GM18909 (cell line): ENCODE results near the gene TUFM.
A peak's percentile ranks its signal among the peaks of the same experiment; 100 is the strongest.
"Not testable (repeated sequence)": the region's sequence is repeated elsewhere in the genome, so short reads cannot be mapped to it uniquely, and the experiment has no call there.

Experiments
- ATAC-seq: cut with Tn5 transposase; IDR thresholded peaks from one replicate; pipeline ENCODE4 v1.9.1; 2021; ENCODE audit warnings: mild to moderate bottlenecking; ENCODE audit not compliant: unreplicated experiment, poor library complexity

Gene TUFM

DNA sequence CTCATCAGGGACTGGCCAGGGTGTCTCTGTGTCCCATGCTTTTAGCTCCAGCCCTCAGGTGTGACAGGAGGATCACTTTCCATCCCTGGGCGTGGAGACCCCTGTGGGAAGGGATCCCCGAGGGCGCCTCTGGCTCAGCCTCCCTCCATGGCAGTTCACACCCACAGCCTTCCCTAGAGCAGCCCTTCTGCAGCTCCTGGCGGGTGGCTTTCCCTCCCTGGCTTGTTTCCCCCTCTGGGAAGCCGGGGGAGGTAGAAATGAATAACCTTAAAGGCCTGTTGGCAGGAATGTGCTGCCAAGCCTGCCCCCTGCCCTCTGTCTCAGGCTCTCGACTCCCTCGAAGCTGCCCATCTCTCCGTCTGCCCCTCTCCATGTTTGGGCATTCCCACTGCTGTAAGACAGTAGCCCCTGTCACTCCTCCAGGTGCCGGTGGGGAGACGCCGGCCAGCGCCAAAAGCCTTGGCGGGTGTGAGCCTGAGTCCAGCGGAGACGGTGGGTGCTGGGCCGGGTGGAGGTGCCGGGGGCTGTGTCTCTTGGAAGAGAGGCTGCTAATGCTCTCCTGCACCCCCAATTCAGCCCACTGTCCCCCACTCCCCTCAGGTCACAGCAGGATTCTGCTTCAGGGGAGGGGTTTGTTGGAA, 30.0 kb upstream of the TUFM start:
- ATAC-seq, result no peak

DNA sequence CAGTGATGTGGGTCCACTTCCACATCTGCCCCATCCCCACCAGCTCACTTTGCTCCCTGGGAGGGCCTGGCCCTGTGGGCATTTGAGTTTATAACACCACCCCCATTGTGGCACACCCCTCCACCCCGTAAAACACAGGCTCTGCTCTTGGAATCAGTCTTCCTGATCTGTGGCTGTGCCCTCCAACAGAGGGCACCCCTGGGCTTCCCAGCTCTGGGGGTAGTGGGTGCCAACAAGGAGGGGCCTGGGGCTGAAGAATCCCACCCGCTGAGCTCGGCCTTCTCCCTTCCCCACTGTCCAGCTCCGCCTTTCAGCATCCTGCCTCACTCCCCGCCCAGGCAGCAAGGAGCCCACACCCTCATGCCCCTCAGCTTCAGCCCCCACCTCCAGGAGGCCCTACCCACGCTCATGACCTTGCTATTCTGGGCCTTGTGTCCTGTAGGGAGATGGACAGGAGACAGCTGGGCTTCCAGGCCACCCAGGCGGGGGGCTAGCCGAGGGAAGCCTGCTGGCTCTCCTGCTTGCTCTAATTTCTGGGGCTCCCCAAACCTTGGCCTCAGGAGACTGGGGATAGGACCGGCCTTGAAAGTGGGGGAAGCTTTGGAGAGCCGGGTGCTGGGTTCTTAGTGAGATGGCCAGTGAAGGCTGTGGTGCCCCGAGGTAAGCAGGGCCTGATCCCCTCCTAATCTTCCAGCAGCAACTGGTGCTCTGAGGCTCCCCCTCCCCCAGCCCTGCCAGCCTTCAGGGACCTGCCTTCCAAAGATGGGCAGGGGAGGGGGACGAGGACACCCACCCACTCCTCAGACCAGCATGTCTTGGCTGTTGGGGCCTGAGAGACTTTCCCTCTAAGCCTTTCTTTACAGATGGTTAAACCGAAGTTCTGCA, 29.2 kb upstream of the TUFM start:
- no peak for ATAC-seq

DNA sequence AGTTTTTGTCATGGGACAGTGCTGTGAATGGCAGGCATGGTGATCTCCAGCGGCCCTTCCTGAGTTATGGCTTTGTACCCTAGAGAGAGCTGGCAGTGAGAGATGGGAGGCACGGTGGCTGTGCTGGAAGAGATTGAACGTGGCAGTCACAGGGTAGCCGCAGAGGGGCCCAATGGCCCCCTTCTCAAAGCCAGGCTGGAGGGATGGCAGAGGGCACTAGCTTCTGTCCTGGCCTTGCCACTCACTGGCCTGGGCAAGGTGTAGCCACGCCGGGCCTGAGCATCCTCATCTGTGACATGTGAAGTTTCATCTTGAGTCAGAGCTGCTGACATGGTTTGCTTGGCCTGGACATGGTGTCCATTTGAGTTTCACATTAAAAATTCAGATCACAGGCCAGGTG, 28.3 kb upstream of the TUFM start:
- ATAC-seq, result no peak

DNA sequence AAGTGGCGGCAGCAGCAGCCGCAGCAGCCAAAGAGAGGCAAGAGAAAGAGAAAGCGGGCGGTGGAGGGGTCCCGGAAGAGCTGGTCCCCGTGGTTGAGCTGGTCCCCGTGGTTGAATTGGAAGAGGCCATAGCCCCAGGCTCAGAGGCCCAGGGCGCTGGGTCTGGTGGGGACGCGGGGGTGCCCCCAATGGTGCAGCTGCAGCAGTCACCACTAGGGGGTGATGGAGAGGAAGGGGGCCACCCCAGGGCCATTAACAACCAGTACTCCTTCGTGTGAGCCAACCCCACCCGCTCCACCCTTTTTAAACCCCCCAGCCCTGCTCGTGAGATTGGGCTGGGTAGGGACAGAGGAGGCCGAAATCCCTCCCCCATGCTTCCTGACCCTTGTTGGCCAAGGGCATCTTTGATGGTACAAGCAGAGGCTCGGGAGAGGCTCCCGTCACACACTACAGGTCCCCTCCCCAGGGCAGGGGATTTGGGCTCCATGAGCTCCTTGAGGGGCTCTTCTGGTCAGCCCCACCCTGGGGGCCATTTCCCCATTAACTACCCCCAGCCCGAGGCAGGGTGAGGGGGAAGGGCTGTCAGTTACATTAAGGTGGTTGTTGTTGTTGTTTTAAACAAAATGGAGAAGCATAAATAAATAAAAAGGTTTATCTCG, 27.5 kb upstream of the TUFM start:
- no peak for ATAC-seq

DNA sequence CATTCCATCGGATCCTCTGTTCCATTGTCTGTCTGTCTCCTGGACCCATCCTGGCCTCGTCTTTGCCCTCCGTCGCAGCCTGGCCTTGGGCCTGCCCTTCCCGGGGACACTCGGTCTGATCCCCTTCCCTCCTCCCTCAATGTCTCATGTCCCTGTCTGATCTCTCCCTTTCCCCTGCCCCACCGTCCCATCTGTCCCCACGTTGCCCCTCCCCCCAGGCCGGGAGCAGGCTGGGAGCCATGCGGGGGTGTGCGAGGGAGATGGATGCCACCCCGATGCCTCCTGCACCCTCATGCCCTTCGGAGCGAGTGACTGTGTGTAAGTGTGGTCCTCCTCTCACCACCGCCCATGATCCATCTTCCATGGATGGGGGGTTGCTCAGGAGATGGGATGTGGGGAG, 26.8 kb upstream of the TUFM start:
- no peak for ATAC-seq

DNA sequence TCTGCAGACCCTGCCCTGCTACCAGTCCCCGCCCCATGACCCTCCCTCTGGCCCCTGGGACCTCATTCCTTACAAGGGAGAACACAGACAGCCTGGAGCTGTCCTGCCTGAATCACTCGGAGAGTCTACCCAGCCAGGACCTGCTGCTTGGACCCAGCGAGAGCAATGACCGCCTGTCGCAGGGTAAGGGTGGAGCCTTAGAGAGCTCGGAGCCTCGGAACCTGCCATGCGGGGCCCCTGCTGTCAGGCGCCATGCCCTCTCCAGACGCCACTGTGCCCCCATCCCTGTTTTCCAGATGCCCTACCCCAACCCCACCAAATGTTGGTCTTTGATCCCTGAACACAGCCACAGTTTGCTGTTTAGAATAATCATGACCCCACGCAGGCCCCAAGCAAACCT, 23.1 kb upstream of the TUFM start:
- no peak for ATAC-seq

DNA sequence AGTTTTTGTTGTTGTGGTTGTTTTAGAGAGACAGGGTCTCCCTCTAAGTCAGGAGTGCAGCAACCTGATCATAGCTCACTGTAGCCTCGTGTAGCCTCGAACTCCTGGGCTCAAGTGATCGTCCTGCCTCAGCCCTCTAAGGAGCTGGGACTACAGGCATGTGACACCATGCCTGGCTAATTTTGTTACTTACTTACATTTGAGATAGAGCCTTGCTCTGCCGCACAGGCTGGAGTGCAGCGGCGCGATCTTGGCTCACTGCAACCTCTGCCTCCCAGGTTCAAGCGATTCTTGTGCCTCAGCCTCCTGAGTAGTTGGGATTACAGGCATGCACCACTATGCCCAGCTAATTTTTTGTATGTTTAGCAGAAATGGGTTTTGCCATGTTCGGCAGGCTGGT, 21.5 kb upstream of the TUFM start:
- ATAC-seq, result not testable (repeated sequence)

DNA sequence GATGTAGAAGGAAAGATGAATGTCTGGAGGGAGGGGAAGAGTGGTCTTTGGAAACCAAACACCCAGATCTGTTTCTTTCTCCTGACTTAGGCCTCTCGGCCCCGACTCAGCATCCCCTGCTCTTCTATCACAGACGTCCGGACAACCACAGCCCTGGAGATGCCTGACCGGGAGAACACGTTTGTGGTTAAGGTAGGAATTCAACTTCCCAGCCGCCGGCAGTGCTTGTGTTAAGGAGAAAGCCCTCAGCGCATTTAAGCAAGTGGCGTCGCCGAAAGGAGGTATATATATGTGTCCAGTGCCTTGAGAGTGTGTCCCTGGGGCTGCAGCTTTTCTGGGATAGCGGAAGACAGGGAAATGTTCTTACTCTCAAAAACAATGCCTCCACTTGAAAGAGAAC, 21.1 kb upstream of the TUFM start:
- no peak for ATAC-seq

DNA sequence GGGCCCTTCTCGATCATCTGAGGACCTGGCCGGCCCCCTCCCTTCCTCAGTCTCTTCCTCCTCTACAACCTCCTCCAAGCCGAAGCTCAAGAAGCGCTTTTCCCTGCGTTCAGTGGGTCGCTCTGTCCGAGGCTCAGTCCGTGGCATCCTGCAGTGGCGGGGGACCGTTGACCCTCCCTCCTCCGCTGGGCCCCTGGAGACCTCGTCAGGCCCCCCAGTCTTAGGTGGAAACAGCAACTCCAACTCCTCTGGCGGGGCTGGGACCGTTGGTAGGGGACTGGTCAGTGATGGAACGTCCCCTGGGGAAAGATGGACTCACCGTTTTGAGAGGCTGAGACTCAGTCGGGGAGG, 20.3 kb upstream of the TUFM start:
- no peak for ATAC-seq

DNA sequence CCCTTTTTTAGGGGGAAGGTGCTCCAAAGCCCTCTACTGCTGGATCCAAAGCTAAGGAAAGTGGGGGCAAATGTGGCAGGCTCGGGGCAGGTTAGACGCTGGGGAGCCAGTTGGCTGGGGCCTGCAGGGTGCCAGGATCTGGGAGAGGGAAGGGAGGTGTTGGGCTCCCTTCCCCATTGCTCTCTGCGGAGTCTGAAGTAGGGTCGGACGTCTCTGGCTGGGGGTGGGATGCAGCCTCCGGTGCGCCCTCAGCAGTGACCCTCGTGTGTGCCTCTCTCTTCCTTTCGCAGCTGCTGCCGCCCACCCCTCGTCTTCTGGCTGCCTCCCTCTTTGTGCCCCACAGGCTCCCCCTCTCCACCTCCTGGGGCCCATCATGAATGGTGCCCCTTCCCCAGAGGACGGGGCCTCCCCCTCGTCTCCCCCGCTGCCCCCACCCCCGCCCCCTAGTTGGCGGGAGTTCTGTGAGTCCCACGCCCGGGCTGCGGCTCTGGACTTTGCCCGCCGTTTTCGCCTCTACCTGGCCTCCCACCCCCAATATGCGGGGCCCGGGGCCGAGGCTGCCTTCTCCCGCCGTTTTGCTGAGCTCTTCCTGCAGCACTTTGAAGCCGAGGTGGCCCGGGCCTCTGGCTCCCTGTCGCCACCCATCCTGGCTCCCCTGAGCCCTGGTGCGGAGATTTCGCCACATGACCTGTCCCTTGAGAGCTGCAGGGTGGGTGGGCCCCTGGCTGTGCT, 19.7 kb upstream of the TUFM start:
- no peak for ATAC-seq

DNA sequence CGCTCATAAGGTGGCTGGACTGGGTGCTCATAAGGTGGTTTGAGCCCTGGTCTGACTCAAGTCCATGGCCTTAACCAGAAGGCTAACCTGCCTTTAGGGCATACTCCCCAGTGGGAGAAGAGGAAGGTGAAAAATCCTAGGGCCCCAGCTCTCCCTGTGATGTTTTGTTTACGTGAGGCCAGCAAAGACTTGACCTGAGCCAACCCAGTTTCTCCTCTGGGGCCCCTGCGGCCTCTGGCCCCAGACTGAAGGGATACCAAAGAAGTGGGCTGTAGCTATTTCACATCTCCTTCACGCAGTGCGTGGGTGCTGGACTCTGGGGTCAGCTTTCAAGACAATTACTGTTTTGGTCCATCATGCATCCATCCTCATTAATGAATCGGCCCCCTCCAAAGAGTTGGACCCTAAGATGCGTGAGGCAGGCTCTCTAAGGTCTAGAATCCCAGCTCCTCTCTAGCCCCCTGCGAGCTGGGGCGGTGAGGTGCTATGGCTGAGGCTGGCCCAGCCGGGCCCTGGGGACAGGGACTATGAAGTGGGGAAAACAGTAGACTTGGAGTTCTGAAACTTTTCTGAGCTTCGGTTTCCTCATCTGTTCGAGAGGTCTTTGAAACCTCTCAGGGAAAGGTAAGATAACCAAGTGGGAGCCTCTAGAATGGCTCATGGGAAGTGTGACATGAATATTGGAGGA, 19.0 kb upstream of the TUFM start:
- no peak for ATAC-seq

DNA sequence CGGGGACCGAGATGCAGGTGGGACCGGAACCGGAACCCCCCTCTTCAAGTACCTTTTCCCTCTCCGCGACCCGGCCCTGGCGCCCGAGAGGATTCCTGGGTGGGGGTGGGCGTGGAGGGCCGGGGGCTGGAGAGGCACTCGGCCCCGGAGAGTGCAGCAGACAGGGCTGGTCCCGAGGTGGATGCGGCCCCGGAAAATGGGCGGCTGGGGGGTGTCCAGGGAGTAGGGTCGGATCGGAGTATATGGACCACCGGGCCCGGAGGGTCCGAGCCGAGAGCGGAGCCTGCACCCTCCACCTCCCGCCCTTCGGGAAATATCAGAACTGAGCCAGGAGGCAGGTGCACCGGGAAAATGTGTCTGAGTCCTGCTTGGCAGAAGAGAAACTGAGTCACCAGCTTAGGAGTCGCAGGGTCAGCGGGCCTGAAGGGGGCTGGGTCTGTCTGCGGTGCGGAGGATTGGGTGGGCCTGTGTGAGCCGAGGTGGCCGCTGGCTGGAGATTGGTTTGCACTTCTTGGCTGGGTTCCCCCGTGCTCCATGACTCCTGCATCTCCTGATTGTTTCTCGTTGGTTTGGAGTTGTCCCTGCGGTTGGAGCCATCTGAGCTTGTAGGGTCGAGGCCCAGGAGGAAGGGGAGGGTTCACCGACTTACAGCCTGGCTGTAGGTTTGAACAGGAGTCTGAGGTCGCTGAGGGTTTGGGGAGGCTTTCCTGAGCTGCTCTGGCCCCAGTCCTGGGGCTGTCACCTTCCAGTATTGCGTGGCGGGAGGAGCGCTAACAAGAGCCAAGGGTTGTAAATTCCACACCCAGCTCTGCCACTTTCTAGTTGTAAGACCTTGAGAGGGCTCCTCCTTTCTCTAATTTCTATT, 18.0 kb upstream of the TUFM start:
- peak; percentile 1 for ATAC-seq

DNA sequence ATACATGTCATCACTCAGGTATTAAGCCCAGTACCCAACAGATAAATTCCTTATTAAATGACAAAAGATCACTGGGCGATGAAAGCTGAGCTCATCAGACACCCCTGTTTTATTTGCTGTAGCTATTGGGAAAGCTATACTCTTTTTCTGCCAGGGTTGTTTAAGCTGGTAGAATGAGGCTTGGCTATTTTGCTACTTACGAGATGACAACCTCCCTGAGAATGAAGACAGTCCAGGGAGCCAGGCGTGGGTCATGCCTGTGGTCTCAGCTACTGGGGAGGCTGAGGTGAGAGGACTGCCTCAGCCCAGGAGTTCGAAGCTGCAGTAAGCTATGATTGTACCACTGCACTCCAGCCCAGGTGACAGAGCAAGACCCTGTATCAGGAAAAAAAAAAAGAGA, 13.2 kb upstream of the TUFM start:
- no peak for ATAC-seq

DNA sequence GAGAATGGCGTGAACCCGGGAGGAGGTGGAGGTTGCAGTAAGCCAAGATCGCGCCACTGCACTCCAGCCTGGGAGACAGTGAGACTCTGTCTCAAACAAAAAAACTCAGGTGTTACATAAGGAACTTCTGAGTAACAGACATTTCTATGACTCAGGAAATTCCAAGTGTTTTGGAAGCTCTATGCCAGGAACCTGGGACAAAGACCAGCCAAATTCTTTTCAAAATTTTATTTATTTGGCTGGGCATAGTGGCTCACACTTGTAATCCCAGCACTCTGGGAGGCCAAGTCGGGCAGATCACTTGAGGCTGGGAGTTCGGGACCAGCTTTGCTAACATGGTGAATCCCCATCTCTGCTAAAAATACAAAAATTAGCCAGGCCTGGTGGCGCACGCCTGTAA, 12.3 kb upstream of the TUFM start:
- no peak for ATAC-seq

DNA sequence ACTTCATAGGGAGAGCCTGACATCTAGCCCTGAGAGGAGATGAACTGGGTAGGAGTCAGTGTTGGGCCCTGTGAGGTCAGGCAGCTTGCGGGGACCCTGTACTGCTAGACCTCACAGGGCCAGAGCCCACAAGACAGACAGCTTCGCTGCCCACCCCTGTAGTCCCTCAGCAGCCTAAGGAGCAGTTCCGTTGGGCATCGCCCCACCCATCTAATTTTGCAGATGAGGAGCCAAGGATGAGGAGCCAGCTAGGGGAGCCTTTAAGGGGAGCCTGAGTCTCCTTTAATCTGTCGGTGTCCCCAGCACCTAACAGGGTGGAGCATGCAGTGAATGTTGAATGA, 755 bp upstream of the TUFM start:
- peak; percentile 15 for ATAC-seq

DNA sequence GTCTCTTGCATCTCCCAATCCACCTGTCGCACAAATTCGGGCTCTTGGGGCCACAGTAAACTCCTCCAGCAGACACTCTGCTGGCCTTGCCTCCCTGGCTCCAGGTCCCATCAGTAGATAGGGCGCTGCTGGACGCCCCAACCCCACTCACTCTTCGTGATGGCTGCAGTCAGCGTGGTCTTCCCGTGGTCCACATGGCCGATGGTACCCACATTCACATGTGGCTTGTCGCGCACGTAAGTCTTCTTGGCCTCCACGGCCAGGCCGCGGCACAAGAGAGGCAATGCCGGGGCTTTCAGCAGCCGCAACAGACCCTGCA, 428 bp downstream of the TUFM start:
- ATAC-seq, result no peak

DNA sequence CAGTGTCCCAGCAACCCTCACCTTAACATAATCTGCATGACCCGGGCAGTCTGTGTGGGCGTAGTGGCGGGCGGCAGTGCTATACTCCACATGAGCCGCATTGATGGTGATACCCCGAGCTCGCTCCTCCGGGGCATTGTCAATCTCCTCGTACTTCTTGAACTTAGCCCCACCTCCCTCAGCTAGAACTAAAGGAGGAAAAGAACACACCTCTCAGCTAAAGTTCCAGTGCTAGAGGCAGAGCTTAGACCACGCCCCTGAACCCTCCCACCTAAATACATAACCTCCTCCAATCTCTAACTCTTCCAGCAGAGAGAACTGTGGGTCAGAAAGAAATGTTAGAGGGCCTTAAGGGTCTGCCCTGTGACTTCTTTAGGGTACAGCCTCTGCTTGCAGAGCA, 855 bp downstream of the TUFM start:
- no peak for ATAC-seq

DNA sequence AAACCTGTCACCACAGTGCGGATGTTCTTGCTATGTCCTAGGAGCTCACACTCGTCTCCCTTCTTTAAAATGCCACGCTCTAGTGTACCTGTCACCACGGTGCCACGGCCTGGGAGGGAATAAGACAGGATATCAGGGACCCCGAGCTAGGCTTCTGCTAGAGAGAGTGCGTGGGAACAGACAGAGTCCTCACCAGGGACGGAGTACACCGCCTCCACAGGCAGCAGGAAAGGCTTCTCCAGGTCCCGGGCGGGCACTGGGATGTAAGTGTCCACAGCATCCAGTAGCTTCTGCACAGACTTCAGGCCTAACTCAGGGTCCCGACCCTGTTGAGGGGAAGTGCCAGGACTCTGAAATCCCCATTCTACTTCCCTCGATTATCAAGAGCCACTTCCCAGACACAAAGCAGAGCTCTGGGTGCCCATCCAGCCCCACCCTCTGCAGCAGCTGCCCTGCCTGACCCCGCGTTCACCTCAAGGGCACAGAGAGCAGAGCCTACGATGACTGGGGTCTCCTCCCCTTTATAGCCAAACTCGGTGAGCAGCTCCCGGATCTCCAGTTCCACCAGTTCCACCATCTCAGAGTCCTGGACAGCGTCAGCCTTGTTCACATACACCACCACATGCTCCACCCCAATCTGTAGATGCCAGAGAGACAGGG, 1.8 kb downstream of the TUFM start:
- no peak for ATAC-seq

DNA sequence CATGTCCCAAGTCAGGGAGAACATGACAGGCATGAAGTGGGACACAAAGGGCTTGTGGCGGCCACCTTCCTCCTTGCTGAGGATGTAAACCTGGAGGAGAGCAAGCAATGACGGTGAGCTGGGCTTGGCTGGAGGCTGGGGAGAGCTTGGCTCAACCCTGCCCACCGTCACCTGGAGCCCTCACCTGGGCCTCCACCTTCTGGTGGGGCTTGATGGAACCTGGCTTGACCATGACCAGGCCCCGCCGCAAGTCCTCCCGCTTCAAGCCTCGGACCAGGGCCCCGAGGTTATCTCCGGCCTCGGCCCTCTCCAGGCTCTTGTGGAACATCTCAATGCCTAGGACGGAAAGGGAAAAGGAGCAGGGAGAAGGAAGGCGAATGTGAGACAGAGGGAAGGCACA, 2.4 kb downstream of the TUFM start:
- no peak for ATAC-seq
